HEK293 (cell line): ENCODE data around the gene FXYD3.

ENCODE experiments used
- CTCF ChIA-PET: fragments of 350-600 bp; formaldehyde crosslinking; extraction: SDS; loops from one replicate; lab custom pipeline; 2021; ENCODE audit warnings: antibody characterized with exemption; lab: Yijun Ruan, JAX
- POLR2A ChIA-PET: fragments of 300-600 bp; formaldehyde crosslinking; extraction: SDS; loops from one replicate; lab custom pipeline; 2020; ENCODE audit warnings: antibody characterized with exemption, inconsistent platforms; lab: Yijun Ruan, JAX
- H3K27ac ChIP-seq: fragments of 200-500 bp; sonication (Bioruptor generic); 2 replicates; pipeline ENCODE4 v1.5.1; 2014; ENCODE audit warnings: low read depth, low read length, control low read depth, inconsistent platforms; ENCODE audit errors: extremely low read depth
- H3K36me3 ChIP-seq, 2 experiments: fragments of 200-500 bp in 1 of 2; sonication (Bioruptor generic) in 1 of 2; 1 replicate in 1 of 2; 2 replicates in 1 of 2; pipeline ENCODE4 v1.5.1; 2014 to 2017; ENCODE audit warnings: inconsistent platforms in 2 of 2, low read length in 2 of 2; ENCODE audit not compliant: control insufficient read depth in 2 of 2, insufficient read depth in 1 of 2
- H3K4me1 ChIP-seq: fragments of 200-500 bp; sonication (Bioruptor generic); 2 replicates; pipeline ENCODE4 v1.5.1; 2014; ENCODE audit warnings: mild to moderate bottlenecking, low read length, inconsistent platforms; ENCODE audit not compliant: control insufficient read depth, insufficient read depth
- H3K4me3 ChIP-seq: 2 replicates; pipeline ENCODE4 v1.5.1; 2011; ENCODE audit warnings: low read depth, mild to moderate bottlenecking, control low read depth, low read length, moderate library complexity
- H3K9me3 ChIP-seq: fragments of 200-500 bp; sonication (Bioruptor generic); 2 replicates; pipeline ENCODE4 v1.5.1; 2014; ENCODE audit warnings: low read depth, low read length, inconsistent platforms; ENCODE audit not compliant: control insufficient read depth, insufficient read depth
- HOXD13 ChIP-seq: sonication (generic); formaldehyde crosslinking; IDR thresholded peaks from 2 replicates; pipeline ENCODE4 v1.8.0; 2022; ENCODE audit warnings: missing genetic modification reagents, borderline replicate concordance
- INSM2 ChIP-seq: fragments of 450-650 bp; formaldehyde crosslinking; IDR thresholded peaks from 2 replicates; pipeline ENCODE4 v1.5.1; 2016; ENCODE audit warnings: missing biosample characterization, missing genetic modification characterization
- KLF1 ChIP-seq: fragments of 450-650 bp; formaldehyde crosslinking; IDR thresholded peaks from 2 replicates; pipeline ENCODE4 v1.5.1; 2016; ENCODE audit warnings: missing biosample characterization, missing genetic modification characterization
- OVOL3 ChIP-seq: fragments of 450-650 bp; formaldehyde crosslinking; IDR thresholded peaks from 2 replicates; pipeline ENCODE4 v1.5.1; 2016; ENCODE audit warnings: missing biosample characterization, missing genetic modification characterization
- PRDM4 ChIP-seq: fragments of 450-650 bp; formaldehyde crosslinking; IDR thresholded peaks from 2 replicates; pipeline ENCODE4 v1.5.1; 2017; ENCODE audit warnings: missing biosample characterization, missing genetic modification characterization
- SP7 ChIP-seq: fragments of 450-650 bp; formaldehyde crosslinking; IDR thresholded peaks from 2 replicates; pipeline ENCODE4 v1.5.1; 2016; ENCODE audit warnings: missing biosample characterization, missing genetic modification characterization
- ZBTB8A ChIP-seq: fragments of 450-650 bp; formaldehyde crosslinking; IDR thresholded peaks from 2 replicates; pipeline ENCODE4 v1.5.1; 2016; ENCODE audit warnings: missing biosample characterization, missing genetic modification characterization
- ZNF16 ChIP-seq: fragments of 450-650 bp; formaldehyde crosslinking; IDR thresholded peaks from 2 replicates; pipeline ENCODE4 v1.5.1; 2016; ENCODE audit warnings: low read depth, missing biosample characterization, missing genetic modification characterization
- ZNF274 ChIP-seq, 2 experiments: fragments of 200-500 bp in 1 of 2; fragments of 450-650 bp in 1 of 2; sonication (Bioruptor generic) in 1 of 2; formaldehyde crosslinking in 1 of 2; IDR thresholded peaks; 2 replicates each; pipeline versions ENCODE4 v1.5.1 to v1.6.1; 2014 to 2016; ENCODE audit warnings: borderline replicate concordance in 1 of 2, inconsistent platforms in 1 of 2, low read length in 1 of 2, missing biosample characterization in 1 of 2, missing genetic modification characterization in 1 of 2
- ZNF341 ChIP-seq: fragments of 450-650 bp; formaldehyde crosslinking; IDR thresholded peaks from 2 replicates; pipeline ENCODE4; 2016; ENCODE audit warnings: low read depth, missing biosample characterization, missing genetic modification characterization
- ZNF398 ChIP-seq: fragments of 450-650 bp; formaldehyde crosslinking; IDR thresholded peaks from 2 replicates; pipeline ENCODE4 v1.5.1; 2017; ENCODE audit warnings: missing biosample characterization, missing genetic modification characterization
- ZNF513 ChIP-seq: fragments of 450-650 bp; IDR thresholded peaks from 2 replicates; pipeline ENCODE4 v1.5.1; 2018; ENCODE audit warnings: missing biosample characterization, missing genetic modification characterization
- ZNF548 ChIP-seq: fragments of 450-650 bp; formaldehyde crosslinking; IDR thresholded peaks from 2 replicates; pipeline ENCODE4 v1.5.1; 2016; ENCODE audit warnings: missing biosample characterization, missing genetic modification characterization
- ZNF747 ChIP-seq: fragments of 450-650 bp; formaldehyde crosslinking; IDR thresholded peaks from 2 replicates; pipeline ENCODE4 v1.5.1; 2016; ENCODE audit warnings: missing biosample characterization, missing genetic modification characterization
- ZSCAN16 ChIP-seq: fragments of 450-650 bp; formaldehyde crosslinking; IDR thresholded peaks from 2 replicates; pipeline ENCODE4 v1.5.1; 2016; ENCODE audit warnings: missing biosample characterization, missing genetic modification characterization
- ZSCAN30 ChIP-seq: fragments of 450-650 bp; IDR thresholded peaks from 2 replicates; pipeline ENCODE4 v1.5.1; 2018; ENCODE audit warnings: missing biosample characterization, mild to moderate bottlenecking, missing genetic modification characterization, moderate library complexity
- ZXDB ChIP-seq: fragments of 450-650 bp; formaldehyde crosslinking; IDR thresholded peaks from 2 replicates; pipeline ENCODE4 v1.5.1; 2016; ENCODE audit warnings: missing biosample characterization, missing genetic modification characterization
- TF ChIP-seq, protein P1 (sequence below): fragments of 450-650 bp; formaldehyde crosslinking; IDR thresholded peaks from 2 replicates; pipeline ENCODE4 v1.5.1; 2016; ENCODE audit warnings: missing biosample characterization, missing genetic modification characterization
- TF ChIP-seq, protein P2 (sequence below): fragments of 450-650 bp; formaldehyde crosslinking; IDR thresholded peaks from 2 replicates; pipeline ENCODE4 v1.5.1; 2016; ENCODE audit warnings: missing biosample characterization, missing genetic modification characterization
- TF ChIP-seq, protein P3 (sequence below): fragments of 450-650 bp; formaldehyde crosslinking; IDR thresholded peaks from 2 replicates; pipeline ENCODE4 v1.5.1; 2016; ENCODE audit warnings: missing biosample characterization, missing genetic modification characterization

FXYD3 gene

GRCh38 chr19:35140207-35140961 lies 24.8 kb downstream of the FXYD3 start (continued):
- no peak for TF ChIP-seq ZNF274 (IDR thresholded peaks at IDR 0.05; ENCODE audit: low read length)
- no peak for TF ChIP-seq ZNF274 (tag by site-specific recombination; IDR thresholded peaks at IDR 0.05; ENCODE audit: borderline replicate concordance)
- no peak for TF ChIP-seq ZNF548
- TF ChIP-seq ZXDB = no peak
- TF ChIP-seq ZNF747 (tag by site-specific recombination) = no peak
- TF ChIP-seq OVOL3 (tag by site-specific recombination) = no peak

DNA sequence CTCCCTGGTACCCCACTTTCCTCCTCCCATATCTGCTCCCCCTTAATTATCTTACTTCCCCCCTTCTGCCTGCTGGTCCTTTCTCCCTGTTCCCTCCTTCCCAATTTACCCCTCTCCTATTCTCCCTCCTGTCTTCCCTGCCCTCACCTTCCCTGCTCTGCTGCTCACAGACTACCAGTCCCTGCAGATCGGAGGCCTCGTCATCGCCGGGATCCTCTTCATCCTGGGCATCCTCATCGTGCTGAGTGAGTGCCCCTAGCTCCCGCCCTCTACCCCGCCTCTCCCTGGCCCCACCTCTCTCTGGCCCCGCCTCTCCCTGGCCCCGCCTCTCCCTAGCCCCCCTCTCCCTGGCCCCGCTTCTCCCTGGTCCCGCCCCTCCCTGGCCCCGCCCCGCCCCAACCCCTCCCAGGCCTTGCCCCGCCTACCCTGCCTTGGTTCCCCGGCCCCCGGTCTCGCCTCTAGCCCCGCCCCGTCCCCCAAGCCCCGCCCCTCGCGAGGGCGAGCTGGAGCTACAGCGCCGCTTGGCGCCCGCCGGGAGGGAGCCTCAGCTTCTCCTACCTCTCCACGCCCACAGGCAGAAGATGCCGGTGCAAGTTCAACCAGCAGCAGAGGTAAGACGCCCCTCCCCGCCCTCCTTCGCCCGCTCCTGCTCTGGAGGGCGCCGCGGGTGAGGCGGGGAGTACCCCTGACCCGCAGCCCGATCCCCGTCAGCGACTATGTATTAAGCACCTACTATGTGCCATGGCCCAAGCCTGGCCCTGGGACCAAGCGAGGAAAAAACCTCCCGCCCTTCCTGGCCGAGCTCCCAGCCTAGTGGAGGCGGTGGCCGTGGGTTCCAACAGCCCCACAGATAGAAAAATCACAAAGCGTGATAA lies 25.6 kb downstream of the FXYD3 start:
- ChIA-PET CTCF (interaction anchor here (0.5 to 4.7 kb wide), 73 partner anchors 9 to 1375 kb away, joined by 3 to 82 read pairs (median 5); partner anchors contain the start of genes FAM187B, FXYD3 and FXYD5), POLR2A (interaction anchor here (0.7 to 1.9 kb wide), 25 partner anchors 10 to 1432 kb away, joined by 3 to 26 read pairs (median 4); partner anchors contain the start of genes FAM187B, FXYD5, LIN37 and ZNF30)
- no peak overlapping the region for H3K27ac ChIP-seq
- no peak overlapping the region for H3K4me3 ChIP-seq
- H3K4me1 ChIP-seq = peaks cover 31% of the 10 kb centered on the region
- no peaks in the 10 kb centered on the region; a peak in 1 of 3 replicates for H3K36me3 ChIP-seq
- no peaks in the 10 kb centered on the region for H3K9me3 ChIP-seq
- TF ChIP-seq ZSCAN16 (peak; percentile 81; the same call in 1 of the 2 replicates), ZSCAN30 (tag by site-specific recombination) (peak; percentile 23; the same call in 1 of the 2 replicates), INSM2 (tag by site-specific recombination) (peak; percentile 73), ZNF398 (tag by site-specific recombination) (peak; percentile 97), PRDM4 (tag by site-specific recombination) (no peak), SP7 (peak; percentile 50), ZNF513 (peak; percentile 90), ZNF341 (tag by site-specific recombination) (peak; percentile 87), ZNF16 (tag by site-specific recombination) (peak; percentile 86), KLF1 (tag by site-specific recombination) (peak; percentile 65), ZBTB8A (tag by site-specific recombination) (peak; percentile 95), HOXD13 (CRISPR knock-in tag) (no peak)
- TF ChIP-seq, protein P1, sequence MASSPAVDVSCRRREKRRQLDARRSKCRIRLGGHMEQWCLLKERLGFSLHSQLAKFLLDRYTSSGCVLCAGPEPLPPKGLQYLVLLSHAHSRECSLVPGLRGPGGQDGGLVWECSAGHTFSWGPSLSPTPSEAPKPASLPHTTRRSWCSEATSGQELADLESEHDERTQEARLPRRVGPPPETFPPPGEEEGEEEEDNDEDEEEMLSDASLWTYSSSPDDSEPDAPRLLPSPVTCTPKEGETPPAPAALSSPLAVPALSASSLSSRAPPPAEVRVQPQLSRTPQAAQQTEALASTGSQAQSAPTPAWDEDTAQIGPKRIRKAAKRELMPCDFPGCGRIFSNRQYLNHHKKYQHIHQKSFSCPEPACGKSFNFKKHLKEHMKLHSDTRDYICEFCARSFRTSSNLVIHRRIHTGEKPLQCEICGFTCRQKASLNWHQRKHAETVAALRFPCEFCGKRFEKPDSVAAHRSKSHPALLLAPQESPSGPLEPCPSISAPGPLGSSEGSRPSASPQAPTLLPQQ (tag by site-specific recombination) = peak; percentile 50; the same call in 1 of the 2 replicates
- TF ChIP-seq, protein P2, sequence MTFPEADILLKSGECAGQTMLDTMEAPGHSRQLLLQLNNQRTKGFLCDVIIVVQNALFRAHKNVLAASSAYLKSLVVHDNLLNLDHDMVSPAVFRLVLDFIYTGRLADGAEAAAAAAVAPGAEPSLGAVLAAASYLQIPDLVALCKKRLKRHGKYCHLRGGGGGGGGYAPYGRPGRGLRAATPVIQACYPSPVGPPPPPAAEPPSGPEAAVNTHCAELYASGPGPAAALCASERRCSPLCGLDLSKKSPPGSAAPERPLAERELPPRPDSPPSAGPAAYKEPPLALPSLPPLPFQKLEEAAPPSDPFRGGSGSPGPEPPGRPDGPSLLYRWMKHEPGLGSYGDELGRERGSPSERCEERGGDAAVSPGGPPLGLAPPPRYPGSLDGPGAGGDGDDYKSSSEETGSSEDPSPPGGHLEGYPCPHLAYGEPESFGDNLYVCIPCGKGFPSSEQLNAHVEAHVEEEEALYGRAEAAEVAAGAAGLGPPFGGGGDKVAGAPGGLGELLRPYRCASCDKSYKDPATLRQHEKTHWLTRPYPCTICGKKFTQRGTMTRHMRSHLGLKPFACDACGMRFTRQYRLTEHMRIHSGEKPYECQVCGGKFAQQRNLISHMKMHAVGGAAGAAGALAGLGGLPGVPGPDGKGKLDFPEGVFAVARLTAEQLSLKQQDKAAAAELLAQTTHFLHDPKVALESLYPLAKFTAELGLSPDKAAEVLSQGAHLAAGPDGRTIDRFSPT (tag by site-specific recombination) = peak; percentile 68
- TF ChIP-seq, protein P3, sequence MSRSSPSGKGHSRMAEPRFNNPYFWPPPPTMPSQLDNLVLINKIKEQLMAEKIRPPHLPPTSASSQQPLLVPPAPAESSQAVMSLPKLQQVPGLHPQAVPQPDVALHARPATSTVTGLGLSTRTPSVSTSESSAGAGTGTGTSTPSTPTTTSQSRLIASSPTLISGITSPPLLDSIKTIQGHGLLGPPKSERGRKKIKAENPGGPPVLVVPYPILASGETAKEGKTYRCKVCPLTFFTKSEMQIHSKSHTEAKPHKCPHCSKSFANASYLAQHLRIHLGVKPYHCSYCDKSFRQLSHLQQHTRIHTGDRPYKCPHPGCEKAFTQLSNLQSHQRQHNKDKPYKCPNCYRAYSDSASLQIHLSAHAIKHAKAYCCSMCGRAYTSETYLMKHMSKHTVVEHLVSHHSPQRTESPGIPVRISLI (tag by site-specific recombination) = no peak
